DMS53 treated with DMSO at 0.1 percent for 48 hours (cell line): ENCODE measurements around the gene COBL.

Experiments used
- DNase-seq: peaks from one replicate; lab custom pipeline; 2025; ENCODE audit not compliant: unreplicated experiment; lab: John Stamatoyannopoulos, UW

COBL gene

GRCh38 chr7:51029701-51030191 lies 286.9 kb downstream of the COBL start:
- no peak for DNase-seq

GRCh38 chr7:51029131-51029530 lies 287.5 kb downstream of the COBL start:
- DNase-seq: no peak

DNA sequence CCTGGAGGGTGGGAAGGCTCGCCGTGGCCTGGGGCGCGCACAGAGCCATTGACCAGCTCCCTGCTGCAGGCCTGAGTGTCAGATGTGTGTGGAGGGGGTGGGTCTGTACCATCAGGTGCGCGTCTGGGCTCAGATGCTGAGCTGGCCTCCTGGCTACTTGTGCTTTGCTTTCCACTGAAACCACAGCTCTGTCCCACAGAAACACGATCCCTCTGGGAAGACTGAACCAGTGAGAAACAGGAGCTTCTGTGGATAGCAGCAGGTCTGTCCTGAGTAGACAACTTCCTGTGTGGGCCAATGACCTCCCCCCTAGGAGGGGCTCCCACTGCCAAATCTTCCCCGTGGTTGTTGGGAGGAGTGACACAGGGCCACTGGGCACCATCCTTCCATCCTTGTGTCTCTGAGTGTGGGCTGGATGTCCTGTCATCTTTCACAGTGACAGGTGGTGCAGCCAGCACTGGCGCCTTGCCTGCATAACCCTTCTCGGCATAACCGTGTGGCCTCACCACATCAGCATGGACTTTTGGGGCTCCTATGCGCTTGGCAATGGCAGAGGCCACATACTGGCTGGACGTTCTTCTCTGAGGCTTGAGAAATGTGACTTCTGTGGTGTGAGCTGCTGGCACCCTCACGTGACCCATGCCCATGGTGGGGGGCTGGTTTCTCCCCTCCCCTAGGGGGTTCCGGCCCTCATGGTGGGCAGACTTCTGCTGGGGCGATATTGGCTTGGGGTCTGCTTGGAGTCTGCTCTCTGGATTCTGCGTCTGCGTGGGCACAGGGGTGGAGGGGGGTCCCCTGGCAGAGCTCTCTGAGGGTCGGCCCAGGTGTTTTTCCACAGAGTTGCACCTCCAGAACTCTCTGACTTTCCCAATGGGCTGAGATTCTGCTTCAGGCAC lies 288.4 kb downstream of the COBL start:
- DNase-seq: no peak

- DNase-seq: no peak
Measured at GRCh38 chr7:51027106-51027934, 289.3 kb downstream of the COBL start.

- DNase-seq: no peak
Measured at GRCh38 chr7:51026341-51026740, 290.3 kb downstream of the COBL start.

DNA sequence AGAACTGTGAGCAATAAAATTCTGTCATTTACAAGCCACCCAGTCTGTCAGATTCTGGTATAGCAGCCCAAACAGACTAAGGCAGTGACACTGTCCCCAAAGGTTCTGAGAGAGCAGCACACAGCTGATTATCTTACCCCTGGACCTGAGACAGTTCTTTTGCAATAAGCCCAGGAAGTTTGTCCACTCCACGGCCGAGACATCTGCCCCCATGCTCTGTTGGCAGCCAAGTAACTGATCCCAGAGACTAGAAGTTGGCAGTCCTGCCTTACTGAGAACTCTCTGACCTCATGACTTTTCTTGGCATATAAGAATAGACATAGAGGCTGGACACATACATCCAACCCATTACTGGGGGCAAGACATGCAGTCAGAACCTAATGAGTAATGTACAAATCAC lies 290.9 kb downstream of the COBL start:
- DNase-seq: no peak

DNA sequence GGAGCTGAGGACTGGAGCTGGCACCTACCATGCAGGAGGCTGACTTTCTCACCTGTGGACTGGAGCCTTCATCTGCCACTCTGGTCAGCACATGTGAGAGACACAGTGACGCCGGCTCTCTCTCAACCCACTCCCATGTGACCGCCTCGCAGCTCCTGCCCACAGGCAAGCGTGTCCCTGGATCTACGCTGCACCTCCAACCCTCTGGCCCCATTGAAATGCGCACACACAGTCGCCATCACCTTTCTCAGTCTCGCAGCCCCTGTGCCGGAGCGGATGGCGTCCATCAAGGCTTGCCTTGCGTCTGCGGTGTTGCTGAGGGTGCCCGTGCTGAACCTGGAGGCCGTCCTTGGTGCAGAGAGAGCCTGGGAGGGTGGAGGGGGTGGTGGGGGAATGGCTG lies 291.7 kb downstream of the COBL start:
- no peak for DNase-seq

DNA sequence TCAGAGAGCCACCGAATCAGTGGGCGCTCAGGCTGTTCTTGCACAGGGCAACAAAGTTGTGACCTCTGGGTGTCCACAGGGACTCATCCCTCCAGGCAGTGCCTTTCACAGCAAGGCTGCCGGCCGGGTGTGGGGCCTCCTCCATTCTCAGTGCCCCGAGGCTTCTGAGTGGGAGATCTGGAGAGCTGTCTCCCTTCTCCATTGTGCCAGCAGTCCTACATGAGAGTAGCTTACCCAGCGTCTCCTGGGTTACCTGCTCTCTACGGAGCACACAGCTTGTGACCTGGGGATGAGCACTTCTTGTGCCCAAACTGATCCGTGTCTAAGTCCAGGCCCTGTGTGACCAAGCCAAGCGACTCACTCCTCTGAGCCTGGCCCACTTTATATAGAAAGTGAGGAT lies 293.1 kb downstream of the COBL start:
- no peak for DNase-seq

DNA sequence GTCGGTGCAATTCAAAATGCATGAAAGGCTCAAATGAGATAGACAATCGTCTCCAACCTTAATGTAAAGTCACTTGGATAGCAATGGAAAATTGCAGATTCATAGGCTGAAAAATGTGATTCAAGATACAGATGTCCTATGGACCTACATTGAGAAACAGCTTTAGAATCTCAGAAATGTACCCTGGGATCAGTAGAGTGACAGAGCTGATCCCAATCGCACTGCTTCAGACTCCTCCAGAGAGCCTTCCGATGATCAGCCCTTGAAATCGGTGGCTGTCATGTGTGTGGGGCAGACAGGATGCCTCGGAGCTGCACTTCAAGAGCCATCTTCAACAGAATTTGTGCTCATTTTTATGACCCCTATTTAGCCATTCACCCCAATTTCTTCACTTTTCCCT lies 293.8 kb downstream of the COBL start:
- no peak for DNase-seq

- DNase-seq: no peak
Measured at GRCh38 chr7:51021906-51022570, 294.6 kb downstream of the COBL start.

DNA sequence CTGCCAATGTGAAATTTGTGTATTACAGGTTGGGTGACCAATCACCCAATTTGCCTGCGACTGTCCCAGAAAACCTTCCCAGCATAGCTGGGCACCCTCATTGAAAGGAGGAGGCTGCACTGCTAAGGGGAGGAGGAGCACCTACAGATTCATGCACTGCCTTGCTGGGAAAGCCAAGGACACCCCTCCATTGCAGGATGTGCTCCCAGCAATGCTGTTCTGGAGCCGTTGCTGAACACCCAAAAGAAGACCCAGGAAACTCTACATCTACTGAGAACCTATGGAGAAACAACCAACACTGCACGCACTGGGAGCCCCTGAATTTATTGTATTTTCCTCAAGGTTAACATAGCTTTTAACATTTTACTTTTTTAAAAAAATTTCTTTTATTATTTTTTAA lies 295.7 kb downstream of the COBL start:
- DNase-seq: no peak

DNA sequence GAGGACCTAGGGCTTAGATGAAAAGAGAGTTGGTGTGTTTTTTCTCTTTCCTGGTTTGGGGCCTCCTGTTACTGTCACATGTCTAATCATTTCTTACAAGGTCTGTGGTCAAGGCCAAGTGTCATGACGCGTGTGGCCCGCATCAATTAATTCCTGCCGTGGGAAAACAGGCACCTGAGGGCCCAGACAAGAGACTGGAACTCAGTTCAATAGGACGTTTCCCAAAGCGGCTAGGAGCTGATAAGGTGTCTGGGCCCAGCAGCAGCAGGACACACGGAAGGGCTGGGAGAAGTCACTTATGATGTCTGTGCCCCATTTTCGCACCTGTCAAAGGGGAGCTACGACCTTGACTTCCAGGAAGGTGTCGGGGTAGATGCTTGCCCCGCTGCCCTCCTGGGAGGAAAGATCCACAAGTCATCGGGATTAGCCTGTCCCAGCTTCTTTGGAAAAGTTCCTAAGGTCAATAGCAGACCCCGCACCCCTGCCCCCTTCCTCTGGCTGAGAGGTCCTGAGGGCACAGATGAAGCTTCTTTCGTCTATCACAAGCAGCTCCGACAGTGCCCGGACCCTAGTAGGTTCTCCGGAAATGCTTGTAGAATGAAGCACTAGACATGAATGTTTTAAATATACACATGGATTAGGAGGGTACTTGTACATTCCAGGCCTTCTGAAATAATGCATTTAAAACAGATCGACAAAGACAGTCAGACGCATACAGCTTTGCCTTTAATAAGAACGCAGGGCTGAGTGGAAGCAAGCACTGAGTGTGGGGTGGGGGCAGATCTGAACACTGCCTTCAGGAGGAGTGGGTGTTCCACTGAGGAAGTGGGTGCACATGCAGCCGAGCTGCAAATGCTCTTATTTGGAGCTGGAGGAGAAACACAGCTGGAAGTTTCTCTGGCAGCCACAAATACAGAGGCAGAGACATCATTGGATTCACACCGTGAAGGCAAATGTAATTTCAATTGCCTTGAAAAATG lies 296.4 kb downstream of the COBL start:
- DNase-seq: no peak

GRCh38 chr7:51019191-51019844 lies 297.3 kb downstream of the COBL start:
- no peak for DNase-seq

DNA sequence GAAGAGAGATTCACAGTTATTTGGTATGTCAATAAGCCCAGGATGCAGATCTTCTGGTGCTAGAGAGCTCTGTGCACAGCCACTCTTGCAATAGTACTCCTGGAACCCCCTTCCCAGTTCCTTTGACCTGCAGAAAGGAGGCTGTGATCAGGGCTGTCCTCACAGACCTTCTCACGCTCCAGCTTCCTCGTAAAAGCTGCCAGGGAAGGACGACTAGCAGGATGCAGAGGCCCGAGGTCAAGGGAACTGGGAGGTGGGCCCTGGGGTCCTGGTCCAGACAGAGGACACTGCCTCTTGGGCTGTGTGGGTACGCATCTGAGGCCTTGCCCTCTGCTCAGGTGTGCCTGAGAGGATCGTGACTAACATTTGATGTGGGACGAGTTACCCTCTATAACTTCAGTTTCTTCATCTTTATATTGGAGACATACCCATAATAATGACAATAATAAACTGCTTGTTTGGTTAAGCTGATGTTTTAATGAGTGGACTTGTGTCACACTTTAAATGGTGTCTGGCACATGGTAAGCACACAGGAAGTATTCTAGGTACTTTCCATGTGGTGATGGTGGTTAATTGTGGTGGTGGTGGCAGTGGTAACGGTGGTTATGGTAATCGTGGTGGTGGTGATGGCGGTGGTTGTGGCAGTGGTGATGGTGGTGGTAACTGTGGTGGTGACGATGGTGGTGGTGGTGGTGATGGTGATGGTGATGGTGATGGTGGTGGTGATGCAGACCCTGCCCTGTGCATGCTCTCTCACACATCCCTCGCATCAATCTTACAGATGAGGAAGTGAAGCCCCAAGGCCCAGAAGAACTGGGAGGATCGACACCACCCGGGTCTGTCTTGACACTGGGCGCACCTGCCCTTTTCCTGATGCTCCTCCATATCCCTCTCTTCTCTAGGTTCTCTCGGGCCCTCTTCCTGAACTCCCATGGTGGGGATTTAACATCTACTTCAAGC lies 298.8 kb downstream of the COBL start:
- DNase-seq: no peak

- DNase-seq: no peak
Measured at GRCh38 chr7:51016546-51016945, 300.1 kb downstream of the COBL start.

GRCh38 chr7:51015581-51015980 lies 301.0 kb downstream of the COBL start:
- DNase-seq: no peak

- DNase-seq: no peak
Measured at GRCh38 chr7:51014811-51015210, 301.8 kb downstream of the COBL start.

GRCh38 chr7:51013861-51014511 lies 302.6 kb downstream of the COBL start:
- DNase-seq: no peak
